OCI-LY7 (cell line): ENCODE measurements around the gene MAP3K5.

Experiments used
- EZH2phosphoT487 ChIP-seq: fragments of 200-600 bp; sonication (generic); IDR thresholded peaks from 2 replicates; pipeline ENCODE4 v1.6.1; 2018; ENCODE audit warnings: low read depth, borderline replicate concordance, mild to moderate bottlenecking, mixed run types, antibody characterized with exemption, low read length, moderate library complexity, mixed read lengths
- TF ChIP-seq, protein P1 (sequence below): fragments of 200-600 bp; sonication (generic); conservative IDR thresholded peaks from 2 replicates; pipeline ENCODE4 v1.5.1; 2014; ENCODE audit warnings: mild to moderate bottlenecking, antibody characterized with exemption, low read length, moderate library complexity, mixed read lengths

DNA sequence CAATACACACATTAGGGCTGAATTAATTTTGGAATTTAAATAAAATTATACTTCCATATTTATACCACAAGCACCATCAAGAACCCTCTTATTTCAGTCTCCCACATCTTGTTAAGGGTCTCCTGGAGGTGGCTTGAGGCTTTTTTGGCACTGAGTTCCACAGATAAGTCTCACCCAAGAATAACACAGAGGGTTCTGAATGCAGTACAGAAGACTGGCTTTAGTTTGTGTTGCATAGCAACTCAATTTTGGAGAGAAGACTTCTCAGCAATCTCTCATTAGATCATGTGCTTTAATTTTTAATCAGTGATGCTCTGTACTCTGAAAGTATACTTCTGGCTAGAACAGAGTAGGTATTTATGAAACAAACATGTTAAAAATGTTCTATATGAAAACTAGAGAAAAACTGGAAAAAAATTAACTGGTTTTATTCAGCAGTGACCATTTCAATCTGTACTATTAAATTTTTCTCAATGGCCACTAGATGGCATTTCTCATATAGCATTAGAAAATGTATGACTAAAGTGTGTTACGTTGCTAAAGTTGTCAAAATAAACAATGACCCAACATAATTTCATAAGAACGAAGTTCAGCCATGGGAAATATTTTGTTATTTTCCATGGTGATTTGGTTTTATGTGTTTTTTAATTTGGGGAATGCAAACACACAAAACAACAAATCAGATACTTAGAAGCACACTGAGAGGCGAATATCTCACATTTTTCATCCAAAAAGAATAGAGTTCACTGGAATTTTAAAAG, 209.4 kb downstream of the MAP3K5 start:
- TF ChIP-seq, protein P1, sequence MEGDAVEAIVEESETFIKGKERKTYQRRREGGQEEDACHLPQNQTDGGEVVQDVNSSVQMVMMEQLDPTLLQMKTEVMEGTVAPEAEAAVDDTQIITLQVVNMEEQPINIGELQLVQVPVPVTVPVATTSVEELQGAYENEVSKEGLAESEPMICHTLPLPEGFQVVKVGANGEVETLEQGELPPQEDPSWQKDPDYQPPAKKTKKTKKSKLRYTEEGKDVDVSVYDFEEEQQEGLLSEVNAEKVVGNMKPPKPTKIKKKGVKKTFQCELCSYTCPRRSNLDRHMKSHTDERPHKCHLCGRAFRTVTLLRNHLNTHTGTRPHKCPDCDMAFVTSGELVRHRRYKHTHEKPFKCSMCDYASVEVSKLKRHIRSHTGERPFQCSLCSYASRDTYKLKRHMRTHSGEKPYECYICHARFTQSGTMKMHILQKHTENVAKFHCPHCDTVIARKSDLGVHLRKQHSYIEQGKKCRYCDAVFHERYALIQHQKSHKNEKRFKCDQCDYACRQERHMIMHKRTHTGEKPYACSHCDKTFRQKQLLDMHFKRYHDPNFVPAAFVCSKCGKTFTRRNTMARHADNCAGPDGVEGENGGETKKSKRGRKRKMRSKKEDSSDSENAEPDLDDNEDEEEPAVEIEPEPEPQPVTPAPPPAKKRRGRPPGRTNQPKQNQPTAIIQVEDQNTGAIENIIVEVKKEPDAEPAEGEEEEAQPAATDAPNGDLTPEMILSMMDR, result peak; percentile 90
- no peak for TF ChIP-seq EZH2phosphoT487
